Mesenchymal stem cell (in vitro differentiated cells and primary cell): Measurements from ENCODE around the gene GART.

Experiments used
- DNase-seq: peaks from one replicate; pipeline ENCODE4 v3.0.0-alpha.2; 2013
- H2AFZ ChIP-seq: one replicate; pipeline ENCODE4 v1.6.1; 2013; ENCODE audit warnings: low read depth, mild to moderate bottlenecking, control low read depth, inconsistent platforms, low read length, moderate library complexity
- H2AK5ac ChIP-seq: 2 replicates; pipeline ENCODE4 v1.6.1; 2013; ENCODE audit warnings: low read length, moderate library complexity, mild to moderate bottlenecking, inconsistent platforms; ENCODE audit not compliant: severe bottlenecking
- H2BK120ac ChIP-seq: one replicate; pipeline ENCODE4 v1.6.1; 2013; ENCODE audit warnings: low read depth, mild to moderate bottlenecking, inconsistent platforms, low read length, moderate library complexity
- H2BK12ac ChIP-seq, 2 experiments: one replicate each; pipeline ENCODE4 v1.6.1; 2013; ENCODE audit warnings: inconsistent platforms in 2 of 2, low read length in 2 of 2, mild to moderate bottlenecking in 2 of 2, moderate library complexity in 2 of 2, control low read depth in 1 of 2
- H2BK15ac ChIP-seq: one replicate; pipeline ENCODE4 v1.6.1; 2013; ENCODE audit warnings: mild to moderate bottlenecking, low read depth, inconsistent platforms; ENCODE audit not compliant: poor library complexity, severe bottlenecking
- H2BK5ac ChIP-seq: 2 replicates; pipeline ENCODE4 v1.6.1; 2013; ENCODE audit warnings: low read depth, mild to moderate bottlenecking, low read length, control low read depth, inconsistent platforms; ENCODE audit not compliant: poor library complexity, severe bottlenecking
- H3K14ac ChIP-seq, 2 experiments: one replicate each; pipeline ENCODE4 v1.6.1; 2013; ENCODE audit warnings: inconsistent platforms in 2 of 2, low read length in 2 of 2, control low read depth in 1 of 2, mild to moderate bottlenecking in 1 of 2, moderate library complexity in 1 of 2
- H3K18ac ChIP-seq, 2 experiments: one replicate each; pipeline ENCODE4 v1.6.1; 2013; ENCODE audit warnings: inconsistent platforms in 2 of 2, low read length in 2 of 2, control low read depth in 1 of 2, low read depth in 1 of 2, mild to moderate bottlenecking in 1 of 2
- H3K23ac ChIP-seq, 2 experiments: one replicate each; pipeline ENCODE4 v1.6.1; 2013; ENCODE audit warnings: inconsistent platforms in 2 of 2, low read length in 2 of 2, mild to moderate bottlenecking in 2 of 2, moderate library complexity in 2 of 2, control low read depth in 1 of 2
- H3K27ac ChIP-seq: 2 replicates; pipeline ENCODE4 v1.5.1; 2013; ENCODE audit warnings: mild to moderate bottlenecking, moderate library complexity, low read length, control low read depth, inconsistent platforms; ENCODE audit not compliant: poor library complexity, severe bottlenecking
- H3K27me3 ChIP-seq, 2 experiments: 2 replicates each; pipeline versions ENCODE4 v1.6.1 to v1.7.0; 2013; ENCODE audit warnings: low read length in 2 of 2, mild to moderate bottlenecking in 2 of 2, moderate library complexity in 2 of 2, control low read depth in 1 of 2, inconsistent platforms in 1 of 2; ENCODE audit not compliant: control insufficient read depth in 1 of 2, insufficient read depth in 1 of 2
- H3K36me3 ChIP-seq, 2 experiments: 2 replicates each; pipeline versions ENCODE4 v1.6.1 to v1.7.0; 2013; ENCODE audit warnings: low read length in 2 of 2, control low read depth in 1 of 2, inconsistent platforms in 1 of 2, low read depth in 1 of 2, mild to moderate bottlenecking in 1 of 2; ENCODE audit not compliant: insufficient read depth in 2 of 2, control insufficient read depth in 1 of 2
- H3K4ac ChIP-seq, 2 experiments: one replicate each; pipeline ENCODE4 v1.6.1; 2013; ENCODE audit warnings: inconsistent platforms in 2 of 2, low read length in 2 of 2, mild to moderate bottlenecking in 2 of 2, moderate library complexity in 2 of 2, control low read depth in 1 of 2, low read depth in 1 of 2
- H3K4me1 ChIP-seq: 2 replicates; pipeline ENCODE4 v1.6.1; 2013; ENCODE audit warnings: low read depth, low read length, control low read depth; ENCODE audit not compliant: control insufficient read depth, insufficient read depth
- H3K4me2 ChIP-seq: 2 replicates; pipeline ENCODE4 v1.6.1; 2013; ENCODE audit warnings: low read length, mild to moderate bottlenecking, inconsistent platforms; ENCODE audit not compliant: poor library complexity, severe bottlenecking
- H3K4me3 ChIP-seq, 2 experiments: 2 replicates each; pipeline versions ENCODE4 v1.5.1 to v1.7.0; 2013; ENCODE audit warnings: low read length in 2 of 2, mild to moderate bottlenecking in 2 of 2, control low read depth in 1 of 2, low read depth in 1 of 2; ENCODE audit not compliant: insufficient read depth in 1 of 2
- H3K79me1 ChIP-seq: replicated peaks from 2 replicates; pipeline ENCODE4 v1.6.1; 2013; ENCODE audit warnings: mild to moderate bottlenecking, control low read depth, low read length, inconsistent platforms; ENCODE audit not compliant: poor library complexity, severe bottlenecking
- H3K9ac ChIP-seq: 2 replicates; pipeline ENCODE4 v1.7.0; 2013; ENCODE audit warnings: mild to moderate bottlenecking, low read length, moderate library complexity
- H3K9me3 ChIP-seq: 2 replicates; pipeline ENCODE4 v1.7.0; 2013; ENCODE audit warnings: mild to moderate bottlenecking, low read length; ENCODE audit not compliant: control insufficient read depth
- H4K8ac ChIP-seq: one replicate; pipeline ENCODE4 v1.6.1; 2013; ENCODE audit warnings: inconsistent platforms, mild to moderate bottlenecking, low read length, moderate library complexity
- H4K91ac ChIP-seq: one replicate; pipeline ENCODE4 v1.6.1; 2013; ENCODE audit warnings: mild to moderate bottlenecking, low read length, inconsistent platforms
- WGBS: methylation state at CpG from one replicate; pipeline ENCODE4 v1.1.7; 2013; ENCODE audit warnings: mixed read lengths; 5-methylcytosine and 5-hydroxymethylcytosine counted together

Gene GART

DNA sequence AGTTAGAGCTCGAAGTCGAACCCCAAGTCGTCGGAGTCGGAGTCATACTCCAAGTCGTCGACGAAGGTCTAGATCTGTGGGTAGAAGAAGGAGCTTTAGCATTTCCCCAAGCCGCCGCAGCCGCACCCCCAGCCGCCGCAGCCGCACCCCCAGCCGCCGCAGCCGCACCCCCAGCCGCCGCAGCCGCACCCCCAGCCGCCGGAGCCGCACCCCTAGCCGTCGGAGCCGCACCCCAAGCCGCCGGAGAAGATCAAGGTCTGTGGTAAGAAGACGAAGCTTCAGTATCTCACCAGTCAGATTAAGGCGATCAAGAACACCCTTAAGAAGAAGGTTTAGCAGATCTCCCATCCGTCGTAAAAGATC, 13.0 kb upstream of the GART start:
- Histone ChIP-seq H3K9ac (no peak overlapping the region), H3K4me1 (peaks cover 4% of the 10 kb centered on the region), H2BK120ac (no peak overlapping the region), H3K23ac (no peak overlapping the region), H2BK15ac (no peak overlapping the region), H4K91ac (no peak overlapping the region), H2AFZ (no peak overlapping the region), H3K27me3 (no peaks in the 10 kb centered on the region), H3K27ac (no peak overlapping the region), H2BK12ac (no peak overlapping the region), H3K79me1 (peaks cover 4% of the 10 kb centered on the region), H2BK5ac (no peak overlapping the region), H3K14ac (no peak overlapping the region), H4K8ac (no peak overlapping the region), H3K36me3 (peaks cover 54 to 97% of the 10 kb centered on the region in 2 experiments), H3K4ac (no peak overlapping the region), H3K4me2 (no peak overlapping the region), H2AK5ac (no peak overlapping the region), H3K9me3 (no peaks in the 10 kb centered on the region), H3K4me3 (no peak overlapping the region), H3K18ac (no peak overlapping the region)
- WGBS: 98% methylated on average over 32 of the region's 32 CpGs
- DNase-seq: no peak

DNA sequence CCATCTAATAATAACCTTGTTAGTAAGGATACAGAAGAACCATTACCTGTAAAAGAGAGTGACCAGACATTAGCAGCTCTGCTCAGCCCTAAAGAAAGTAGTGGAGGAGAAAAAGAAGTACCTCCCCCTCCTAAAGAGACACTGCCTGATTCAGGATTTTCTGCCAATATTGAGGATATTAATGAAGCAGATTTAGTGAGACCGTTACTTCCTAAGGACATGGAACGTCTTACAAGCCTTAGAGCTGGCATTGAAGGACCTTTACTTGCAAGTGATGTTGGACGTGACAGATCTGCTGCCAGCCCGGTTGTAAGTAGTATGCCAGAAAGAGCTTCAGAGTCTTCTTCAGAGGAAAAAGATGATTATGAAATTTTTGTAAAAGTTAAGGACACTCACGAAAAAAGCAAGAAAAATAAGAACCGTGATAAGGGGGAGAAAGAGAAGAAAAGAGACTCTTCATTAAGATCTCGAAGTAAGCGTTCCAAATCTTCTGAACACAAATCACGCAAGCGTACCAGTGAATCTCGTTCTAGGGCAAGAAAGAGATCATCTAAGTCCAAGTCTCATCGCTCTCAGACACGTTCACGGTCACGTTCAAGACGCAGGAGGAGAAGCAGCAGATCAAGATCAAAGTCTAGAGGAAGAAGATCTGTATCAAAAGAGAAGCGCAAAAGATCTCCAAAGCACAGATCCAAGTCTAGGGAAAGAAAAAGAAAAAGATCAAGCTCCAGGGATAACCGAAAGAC, 12.5 kb upstream of the GART start:
- Histone ChIP-seq H3K4me2 (no peak overlapping the region), H3K23ac (no peak overlapping the region), H2BK15ac (no peak overlapping the region), H3K9ac (no peak overlapping the region), H2AK5ac (no peak overlapping the region), H4K8ac (no peak overlapping the region), H3K14ac (no peak overlapping the region), H2BK12ac (no peak overlapping the region), H2BK120ac (no peak overlapping the region), H3K4ac (no peak overlapping the region), H4K91ac (no peak overlapping the region), H3K4me3 (no peak overlapping the region), H3K79me1 (peaks cover 1% of the 10 kb centered on the region), H3K18ac (no peak overlapping the region), H3K4me1 (peaks cover 4% of the 10 kb centered on the region), H3K36me3 (peaks cover 56 to 97% of the 10 kb centered on the region in 2 experiments), H2BK5ac (no peak overlapping the region), H2AFZ (no peak overlapping the region), H3K9me3 (no peaks in the 10 kb centered on the region), H3K27ac (no peak overlapping the region), H3K27me3 (no peaks in the 10 kb centered on the region)
- DNase-seq: no peak
- 97% methylated on average over 18 of the region's 18 CpGs for WGBS

DNA sequence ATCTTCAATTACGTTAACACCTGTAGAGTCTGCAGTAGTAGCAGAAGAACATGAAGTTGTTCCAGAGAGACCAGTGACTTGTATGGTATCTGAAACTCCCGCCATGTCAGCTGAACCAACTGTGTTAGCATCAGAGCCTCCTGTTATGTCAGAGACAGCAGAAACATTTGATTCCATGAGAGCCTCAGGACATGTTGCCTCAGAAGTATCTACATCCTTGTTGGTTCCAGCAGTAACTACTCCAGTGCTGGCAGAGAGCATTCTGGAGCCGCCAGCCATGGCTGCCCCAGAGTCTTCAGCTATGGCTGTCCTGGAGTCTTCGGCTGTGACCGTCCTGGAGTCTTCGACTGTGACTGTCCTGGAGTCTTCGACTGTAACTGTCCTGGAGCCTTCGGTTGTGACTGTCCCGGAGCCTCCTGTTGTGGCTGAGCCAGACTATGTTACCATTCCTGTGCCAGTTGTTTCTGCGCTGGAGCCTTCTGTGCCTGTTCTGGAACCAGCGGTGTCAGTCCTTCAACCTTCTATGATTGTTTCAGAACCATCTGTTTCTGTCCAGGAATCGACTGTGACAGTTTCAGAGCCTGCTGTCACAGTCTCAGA, 11.2 kb upstream of the GART start:
- Histone ChIP-seq H3K4me3 (no peak overlapping the region), H2BK5ac (no peak overlapping the region), H3K14ac (no peak overlapping the region), H3K36me3 (peaks cover 58 to 97% of the 10 kb centered on the region in 2 experiments), H3K9me3 (no peaks in the 10 kb centered on the region), H2BK120ac (no peak overlapping the region), H2BK15ac (no peak overlapping the region), H3K23ac (no peak overlapping the region), H3K4ac (no peak overlapping the region), H3K79me1 (peaks cover 1% of the 10 kb centered on the region), H3K4me2 (no peak overlapping the region), H3K27ac (no peak overlapping the region), H3K27me3 (no peaks in the 10 kb centered on the region), H4K91ac (no peak overlapping the region), H4K8ac (no peak overlapping the region), H2BK12ac (no peak overlapping the region), H2AFZ (no peak overlapping the region), H3K9ac (no peak overlapping the region), H2AK5ac (no peak overlapping the region), H3K4me1 (peaks cover 4% of the 10 kb centered on the region), H3K18ac (no peak overlapping the region)
- no peak for DNase-seq
- WGBS: 99% methylated on average over 12 of the region's 12 CpGs

- H3K23ac ChIP-seq: no peak overlapping the region
- no peak overlapping the region for H4K8ac ChIP-seq
- no peak overlapping the region for H3K18ac ChIP-seq
- H2BK120ac ChIP-seq: no peak overlapping the region
- no peak overlapping the region for H3K9ac ChIP-seq
- H4K91ac ChIP-seq: no peak overlapping the region
- H2AFZ ChIP-seq: no peak overlapping the region
- no peak overlapping the region for H2BK15ac ChIP-seq
- no peak overlapping the region for H3K4ac ChIP-seq
- H3K27me3 ChIP-seq: no peaks in the 10 kb centered on the region
- DNase-seq: no peak
- 98% methylated on average over 24 of the region's 24 CpGs for WGBS
- no peak overlapping the region for H3K4me3 ChIP-seq
- H2AK5ac ChIP-seq: no peak overlapping the region
- H2BK5ac ChIP-seq: no peak overlapping the region
- H3K79me1 ChIP-seq: peaks cover 1% of the 10 kb centered on the region
- H3K36me3 ChIP-seq: peaks cover 54 to 95% of the 10 kb centered on the region in 2 experiments
- no peaks in the 10 kb centered on the region for H3K9me3 ChIP-seq
- no peak overlapping the region for H2BK12ac ChIP-seq
- no peak overlapping the region for H3K14ac ChIP-seq
- H3K4me2 ChIP-seq: no peak overlapping the region
- no peak overlapping the region for H3K27ac ChIP-seq
- peaks cover 4% of the 10 kb centered on the region for H3K4me1 ChIP-seq
These were observed 10.4 kb upstream of the GART start for GRCh38 chr21:33552093-33552998.
